ENCODE measurements around the gene RPA1. TPM values are rescaled to one million over a fixed set of nuclear protein-coding genes. Genes with fewer than 3 reads are reported as not detected.

The RPA1 gene
- 27.3 and 36.9 TPM in 2 replicates for total RNA-seq

GRCh38 chr17:1829592-1830257 lies at the start of gene RPA1, which contains the start of gene SMYD4:
Gene RPA1, plus strand, starts transcription at chr17:1830005. Its CDS starts 89 bp downstream, at chr17:1830094.
Gene SMYD4, minus strand, starts transcription at chr17:1829902. Its CDS starts 1,908 bp downstream, at chr17:1827994.

Other genes starting within 250 kb of the RPA1 start
- gene SLC43A2, start 201.2 kb upstream of the RPA1 start, total RNA-seq = 6.1 and 7.0 TPM in 2 replicates
- gene SCARF1, start 184.3 kb upstream of the RPA1 start, total RNA-seq = 0.86 and 1.3 TPM in 2 replicates
- gene RILP, start 180.1 kb upstream of the RPA1 start, total RNA-seq = 11.3 and 16.9 TPM in 2 replicates
- gene PRPF8, start 145.1 kb upstream of the RPA1 start, total RNA-seq = 82.7 and 88.9 TPM in 2 replicates
- 5.2 and 8.7 TPM in 2 replicates for gene TLCD2, start 119.6 kb upstream of the RPA1 start, total RNA-seq
- 27.6 and 34.3 TPM in 2 replicates for gene WDR81, start 105.3 kb upstream of the RPA1 start, total RNA-seq
- gene SERPINF2, start 87.1 kb upstream of the RPA1 start, total RNA-seq = 0.17 TPM in 1 of 2 replicates, not detected in the other
- gene SERPINF1, start 67.9 kb upstream of the RPA1 start, total RNA-seq = 224 and 440 TPM in 2 replicates
- 6.3 and 8.7 TPM in 2 replicates for gene SMYD4, start 103 bp upstream of the RPA1 start, total RNA-seq
- 0.43 and 0.47 TPM in 2 replicates for gene RTN4RL1, start 195.3 kb downstream of the RPA1 start, total RNA-seq
- gene DPH1, start 200.1 kb downstream of the RPA1 start, total RNA-seq = 25.5 and 30.3 TPM in 2 replicates
- 17.1 and 27.3 TPM in 2 replicates for gene OVCA2, start 212.0 kb downstream of the RPA1 start, total RNA-seq
- gene HIC1, start 225.1 kb downstream of the RPA1 start, total RNA-seq = 32.2 and 32.5 TPM in 2 replicates

All from bronchial smooth muscle cell (primary cell).